ENCODE measurements around the gene CPVL. TPM values are rescaled to one million over a fixed set of nuclear protein-coding genes. Genes with fewer than 3 reads are reported as not detected.

CPVL gene
- total RNA-seq, 2 experiments from 2014 or later, result not detected

DNA sequence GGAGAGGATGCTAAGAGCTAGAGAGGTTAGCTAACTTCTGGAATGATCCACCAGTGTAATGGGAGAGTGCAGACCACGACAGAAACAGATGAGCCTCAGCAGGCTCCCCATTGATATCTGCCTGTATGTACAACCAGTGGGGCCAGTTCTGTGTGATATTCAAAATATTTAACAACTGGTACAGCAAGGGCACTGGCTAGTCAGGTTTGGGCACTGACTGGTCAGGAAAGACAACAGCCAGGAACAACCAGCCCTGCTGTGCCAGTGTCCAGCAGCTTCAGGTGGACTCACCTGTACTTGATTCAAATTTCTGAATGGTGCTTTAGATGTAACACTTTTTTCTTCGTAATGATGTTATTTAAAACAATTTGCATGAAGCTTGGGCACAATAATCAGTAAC is 182.3 kb downstream of the CPVL start:
- ATAC-seq (no peak), DNase-seq (no peak)
- Mint-ChIP-seq H3K27me3 (peaks cover 10% of the 10 kb centered on the region), H3K36me3 (ENCODE audit: low read depth) (no peaks in the 10 kb centered on the region), H3K27ac (no peak overlapping the region), H3K4me1 (ENCODE audit: low read depth) (no peaks in the 10 kb centered on the region), H3K4me3 (no peak overlapping the region), H3K9me3 (no peaks in the 10 kb centered on the region)
- intact Hi-C loops (cut with micrococcal nuclease), result no loop called here
- POLR2A ChIA-PET, result no interaction called here
- TF ChIP-seq, protein P1, sequence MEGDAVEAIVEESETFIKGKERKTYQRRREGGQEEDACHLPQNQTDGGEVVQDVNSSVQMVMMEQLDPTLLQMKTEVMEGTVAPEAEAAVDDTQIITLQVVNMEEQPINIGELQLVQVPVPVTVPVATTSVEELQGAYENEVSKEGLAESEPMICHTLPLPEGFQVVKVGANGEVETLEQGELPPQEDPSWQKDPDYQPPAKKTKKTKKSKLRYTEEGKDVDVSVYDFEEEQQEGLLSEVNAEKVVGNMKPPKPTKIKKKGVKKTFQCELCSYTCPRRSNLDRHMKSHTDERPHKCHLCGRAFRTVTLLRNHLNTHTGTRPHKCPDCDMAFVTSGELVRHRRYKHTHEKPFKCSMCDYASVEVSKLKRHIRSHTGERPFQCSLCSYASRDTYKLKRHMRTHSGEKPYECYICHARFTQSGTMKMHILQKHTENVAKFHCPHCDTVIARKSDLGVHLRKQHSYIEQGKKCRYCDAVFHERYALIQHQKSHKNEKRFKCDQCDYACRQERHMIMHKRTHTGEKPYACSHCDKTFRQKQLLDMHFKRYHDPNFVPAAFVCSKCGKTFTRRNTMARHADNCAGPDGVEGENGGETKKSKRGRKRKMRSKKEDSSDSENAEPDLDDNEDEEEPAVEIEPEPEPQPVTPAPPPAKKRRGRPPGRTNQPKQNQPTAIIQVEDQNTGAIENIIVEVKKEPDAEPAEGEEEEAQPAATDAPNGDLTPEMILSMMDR (IDR thresholded peaks at IDR 0.05), result no peak
- CTCF ChIA-PET, result interaction anchor here (1.4 kb wide), 1 partner anchor 226 kb away, joined by 3 read pairs; no protein-coding TSS in a partner anchor

- no peak overlapping the region for H3K27ac Mint-ChIP-seq
- H3K36me3 Mint-ChIP-seq (ENCODE audit: low read depth), result no peaks in the 10 kb centered on the region
- CTCF ChIA-PET, result interaction anchor here (0.9 to 7.4 kb wide), 4 partner anchors 9 to 447 kb away, joined by 3 to 58 read pairs (median 7); no protein-coding TSS in a partner anchor
- POLR2A ChIA-PET, result no interaction called here
- H3K27me3 Mint-ChIP-seq, result peaks cover 25% of the 10 kb centered on the region
- TF ChIP-seq, protein P1 (IDR thresholded peaks at IDR 0.05), result no peak
- no peaks in the 10 kb centered on the region for H3K9me3 Mint-ChIP-seq
- no peak for ATAC-seq
- H3K4me3 Mint-ChIP-seq, result no peak overlapping the region
- no peak for DNase-seq
- intact Hi-C loops (cut with micrococcal nuclease), result no loop called here
- H3K4me1 Mint-ChIP-seq (ENCODE audit: low read depth), result peaks cover 6% of the 10 kb centered on the region
Observed at GRCh38 chr7:28961972-28962371, 184.4 kb downstream of the CPVL start.

DNA sequence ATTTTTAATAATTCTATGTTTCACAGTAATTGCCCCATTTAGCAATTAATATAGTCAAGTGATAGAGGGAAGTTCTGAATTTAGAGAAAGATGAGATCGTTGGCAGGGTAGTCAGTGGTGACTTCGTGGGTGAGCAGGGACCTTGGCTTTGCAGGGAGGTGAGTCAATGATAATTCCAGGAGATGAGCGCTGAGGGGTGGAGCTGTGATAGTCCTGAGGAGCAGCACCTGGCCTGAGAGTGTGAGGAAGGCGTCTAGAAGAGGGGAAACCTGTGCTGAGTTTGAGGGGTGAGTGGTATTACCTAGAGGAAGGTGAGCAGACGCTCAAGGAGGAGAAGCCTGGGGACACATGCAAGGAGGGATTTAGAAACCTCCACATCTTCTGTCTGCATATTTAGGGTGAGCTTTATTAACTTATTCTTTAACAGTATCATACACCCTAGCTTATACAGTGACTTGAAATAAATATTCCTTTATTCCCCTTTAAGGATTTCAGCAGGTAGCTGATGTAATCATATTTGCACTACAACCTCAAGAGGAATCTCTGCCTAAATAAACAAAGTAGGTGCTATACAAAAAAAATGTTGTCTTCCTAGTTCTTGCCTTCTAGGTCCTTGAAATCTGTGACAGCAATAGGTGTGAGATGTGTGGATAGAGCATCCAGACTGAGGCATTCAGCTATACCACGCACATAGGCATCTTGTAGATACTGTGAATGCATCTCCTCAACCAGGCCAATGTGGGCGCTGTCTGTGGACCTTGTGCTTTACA is 186.1 kb downstream of the CPVL start:
- peaks cover 9% of the 10 kb centered on the region for H3K4me1 Mint-ChIP-seq (ENCODE audit: low read depth)
- peaks cover 32% of the 10 kb centered on the region for H3K27me3 Mint-ChIP-seq
- ATAC-seq, result no peak
- H3K9me3 Mint-ChIP-seq, result no peaks in the 10 kb centered on the region
- no peaks in the 10 kb centered on the region for H3K36me3 Mint-ChIP-seq (ENCODE audit: low read depth)
- ChIA-PET CTCF (interaction anchor here (7.4 kb wide), 1 partner anchor 38 kb away, joined by 58 read pairs; no protein-coding TSS in a partner anchor), POLR2A (interaction anchor here (1.2 kb wide), 1 partner anchor 16 kb away, joined by 3 read pairs; no protein-coding TSS in a partner anchor)
- no peak overlapping the region for H3K27ac Mint-ChIP-seq
- H3K4me3 Mint-ChIP-seq, result no peak overlapping the region
- TF ChIP-seq, protein P1 (IDR thresholded peaks at IDR 0.05), result no peak
- intact Hi-C loops (cut with micrococcal nuclease), result no loop called here
- DNase-seq, result no peak

DNA sequence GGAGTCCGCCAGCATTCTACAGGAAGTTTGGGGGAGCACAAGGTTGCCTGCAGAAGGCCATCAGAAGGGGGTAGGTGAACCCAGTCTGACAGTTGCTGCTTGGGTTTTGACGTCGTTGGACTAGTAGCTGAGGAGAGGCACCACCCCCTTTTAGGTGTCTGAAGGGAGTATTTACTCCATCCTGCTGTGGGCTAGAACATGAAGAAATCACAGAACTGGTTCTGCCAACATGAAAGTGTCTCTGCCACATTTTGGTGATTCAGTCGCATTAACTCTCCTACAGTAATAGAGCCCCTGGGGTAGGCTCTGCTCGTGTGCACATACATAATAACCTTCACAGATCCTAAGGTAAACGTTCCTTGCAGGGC is 187.4 kb downstream of the CPVL start:
- no peak overlapping the region for H3K27ac Mint-ChIP-seq
- H3K36me3 Mint-ChIP-seq (ENCODE audit: low read depth), result no peaks in the 10 kb centered on the region
- ChIA-PET POLR2A (no interaction called here), CTCF (interaction anchor here (0.7 to 7.4 kb wide), 5 partner anchors 9 to 508 kb away, joined by 3 to 58 read pairs (median 18); no protein-coding TSS in a partner anchor)
- DNase-seq, result no peak
- intact Hi-C loops (cut with micrococcal nuclease), result loop anchor here (10.0 kb wide), 1 partner anchor 146 kb away; no protein-coding TSS in a partner anchor
- peaks cover 9% of the 10 kb centered on the region for H3K4me1 Mint-ChIP-seq (ENCODE audit: low read depth)
- H3K27me3 Mint-ChIP-seq, result peaks cover 39% of the 10 kb centered on the region
- TF ChIP-seq, protein P1 (IDR thresholded peaks at IDR 0.05), result no peak
- no peak overlapping the region for H3K4me3 Mint-ChIP-seq
- H3K9me3 Mint-ChIP-seq, result no peaks in the 10 kb centered on the region
- no peak for ATAC-seq

All from activated CD8-positive, alpha-beta T cell treated with anti-CD3 and anti-CD28 coated beads for 36 hours (primary cell).